Keratinocyte (primary cell): ENCODE measurements around the gene NLRP11. TPM values are rescaled to one million over a fixed set of nuclear protein-coding genes. Genes with fewer than 3 reads are reported as not detected.

Source experiments
- DNase-seq: peaks from one replicate; pipeline ENCODE4 v3.0.0-alpha.2; 2011; ENCODE audit warnings: low read depth, missing footprints, low spot score
- FAIRE-seq: peaks from 2 replicates; lab custom pipeline; 2011; peaks lifted over from hg19 to GRCh38; lab: Jason Lieb, UNC
- H2AFZ ChIP-seq: 2 replicates; pipeline ENCODE4 v1.6.0; 2012; ENCODE audit warnings: low read length, control low read depth, inconsistent platforms; ENCODE audit not compliant: control insufficient read depth
- H3K27ac ChIP-seq: 2 replicates; pipeline ENCODE4 v1.5.1; 2011; ENCODE audit warnings: low read length; ENCODE audit not compliant: control insufficient read depth, insufficient read depth
- H3K27me3 ChIP-seq: 3 replicates; pipeline ENCODE4 v1.6.0; 2011; ENCODE audit warnings: low read length; ENCODE audit not compliant: control insufficient read depth, insufficient read depth; ENCODE audit errors: extremely low read depth
- H3K36me3 ChIP-seq, 2 experiments: 2 replicates in 1 of 2; 3 replicates in 1 of 2; pipeline ENCODE4 v1.5.1; 2011; ENCODE audit warnings: low read length in 2 of 2, mild to moderate bottlenecking in 1 of 2; ENCODE audit not compliant: control insufficient read depth in 2 of 2, insufficient read depth in 2 of 2; ENCODE audit errors: extremely low read depth in 1 of 2
- H3K4me1 ChIP-seq: 3 replicates; pipeline ENCODE4 v1.5.1; 2011; ENCODE audit warnings: low read length; ENCODE audit not compliant: control insufficient read depth, insufficient read depth; ENCODE audit errors: extremely low read depth
- H3K4me2 ChIP-seq: 3 replicates; pipeline ENCODE4 v1.6.0; 2011; ENCODE audit warnings: low read depth, low read length; ENCODE audit not compliant: control insufficient read depth, insufficient read depth; ENCODE audit errors: extremely low read depth
- H3K4me3 ChIP-seq, 3 experiments: fragments of 200-600 bp in 1 of 3; sonication (generic) in 1 of 3; 2 replicates in 2 of 3; 3 replicates in 1 of 3; pipeline ENCODE4 v1.5.1; 2011 to 2016; ENCODE audit warnings: low read length in 3 of 3, mild to moderate bottlenecking in 3 of 3, control low read depth in 2 of 3, inconsistent platforms in 1 of 3, low read depth in 1 of 3, mixed read lengths in 1 of 3, mixed run types in 1 of 3, moderate library complexity in 1 of 3; ENCODE audit not compliant: control insufficient read depth in 2 of 3, insufficient read depth in 2 of 3; ENCODE audit errors: extremely low read depth in 1 of 3
- H3K79me2 ChIP-seq: 2 replicates; pipeline ENCODE4 v1.6.0; 2012; ENCODE audit warnings: low read length; ENCODE audit not compliant: control insufficient read depth, insufficient read depth
- H3K9ac ChIP-seq: 3 replicates; pipeline ENCODE4 v1.6.0; 2011; ENCODE audit warnings: low read length; ENCODE audit not compliant: control insufficient read depth, insufficient read depth; ENCODE audit errors: extremely low read depth
- H3K9me1 ChIP-seq: 3 replicates; pipeline ENCODE4 v1.6.0; 2011; ENCODE audit warnings: low read length; ENCODE audit not compliant: control insufficient read depth, insufficient read depth; ENCODE audit errors: extremely low read depth
- H3K9me3 ChIP-seq: 2 replicates; pipeline ENCODE4 v1.5.1; 2012; ENCODE audit warnings: low read depth, low read length; ENCODE audit not compliant: control insufficient read depth
- H4K20me1 ChIP-seq: 3 replicates; pipeline ENCODE4 v1.6.0; 2011; ENCODE audit warnings: low read length; ENCODE audit not compliant: control insufficient read depth, insufficient read depth; ENCODE audit errors: extremely low read depth
- EZH2 ChIP-seq: IDR thresholded peaks from one replicate; pipeline ENCODE4 v1.6.1; 2012; ENCODE audit warnings: inconsistent platforms, mild to moderate bottlenecking, low read length, moderate library complexity
- dilution Hi-C: fragments of 300-500 bp; cut with MboI; formaldehyde crosslinking; loops from one replicate; pipeline ENCODE4 v1.7.0; 2020; ENCODE audit warnings: low sequenced_read_pairs; ENCODE audit not compliant: extremely low pct_ligation_motif_present
- polyA plus RNA-seq, 5 experiments: library from polyadenylated mRNA; depleted of rRNA in 3 of 5; stranded (reverse) in 3 of 5; stranded (forward) in 1 of 5; unstranded in 1 of 5; fragments of >200 nt; gene quantifications; 1 replicate in 1 of 5; 2 replicates in 3 of 5; 3 replicates in 1 of 5; pipeline versions ENCODE4 v1.2.1 to v1.2.3, GENCODE V29; 2011 to 2012; ENCODE audit warnings: missing spikeins in 2 of 5, low read depth in 1 of 5, low replicate concordance in 1 of 5
- TF ChIP-seq, protein P1 (sequence below), 3 experiments: IDR thresholded peaks in 1 of 3; conservative IDR thresholded peaks in 1 of 3; optimal IDR thresholded peaks in 1 of 3; 2 replicates in 2 of 3; 3 replicates in 1 of 3; pipeline versions ENCODE3 to v1.5.1; 2011; ENCODE audit warnings: low read length in 3 of 3, mild to moderate bottlenecking in 3 of 3, moderate library complexity in 2 of 3, control low read depth in 1 of 3, inconsistent platforms in 1 of 3; ENCODE audit not compliant: insufficient read depth in 2 of 3; ENCODE audit errors: extremely low read depth in 1 of 3

The NLRP11 gene
- polyA plus RNA-seq, 1 donor (not counting 4 experiments of a cell fraction or from before 2014, with no cell fraction given) = not detected

DNA sequence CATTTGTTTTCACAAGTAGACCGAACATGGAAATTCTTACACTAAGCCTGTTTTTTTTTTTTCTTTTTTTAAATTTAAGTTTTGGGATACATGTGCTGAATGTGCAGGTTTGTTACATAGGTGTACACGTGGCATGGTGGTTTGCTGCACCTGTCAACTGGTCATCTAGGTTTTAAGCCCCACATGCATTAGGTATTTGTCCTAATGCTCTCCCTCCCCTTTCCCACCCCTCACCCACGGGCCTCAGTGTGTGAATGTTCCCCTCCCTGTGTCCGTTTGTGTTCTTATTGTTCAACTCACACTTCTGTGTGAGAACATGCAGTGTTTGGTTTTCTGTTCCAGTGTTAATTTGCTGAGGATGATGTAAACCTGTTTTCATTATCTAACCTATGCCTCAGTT, 7.1 kb upstream of the NLRP11 start:
- Histone ChIP-seq H3K79me2 (no peaks in the 10 kb centered on the region), H3K4me2 (no peak overlapping the region), H3K36me3 (no peaks in the 10 kb centered on the region), H3K27ac (no peak overlapping the region), H3K9me3 (no peaks in the 10 kb centered on the region), H2AFZ (no peak overlapping the region), H4K20me1 (no peaks in the 10 kb centered on the region), H3K9ac (no peak overlapping the region), H3K27me3 (no peaks in the 10 kb centered on the region), H3K4me3 (no peak overlapping the region), H3K9me1 (no peaks in the 10 kb centered on the region), H3K4me1 (no peaks in the 10 kb centered on the region)
- dilution Hi-C loops = no loop called here
- no peak for FAIRE-seq
- no peak for TF ChIP-seq EZH2
- TF ChIP-seq, protein P1, sequence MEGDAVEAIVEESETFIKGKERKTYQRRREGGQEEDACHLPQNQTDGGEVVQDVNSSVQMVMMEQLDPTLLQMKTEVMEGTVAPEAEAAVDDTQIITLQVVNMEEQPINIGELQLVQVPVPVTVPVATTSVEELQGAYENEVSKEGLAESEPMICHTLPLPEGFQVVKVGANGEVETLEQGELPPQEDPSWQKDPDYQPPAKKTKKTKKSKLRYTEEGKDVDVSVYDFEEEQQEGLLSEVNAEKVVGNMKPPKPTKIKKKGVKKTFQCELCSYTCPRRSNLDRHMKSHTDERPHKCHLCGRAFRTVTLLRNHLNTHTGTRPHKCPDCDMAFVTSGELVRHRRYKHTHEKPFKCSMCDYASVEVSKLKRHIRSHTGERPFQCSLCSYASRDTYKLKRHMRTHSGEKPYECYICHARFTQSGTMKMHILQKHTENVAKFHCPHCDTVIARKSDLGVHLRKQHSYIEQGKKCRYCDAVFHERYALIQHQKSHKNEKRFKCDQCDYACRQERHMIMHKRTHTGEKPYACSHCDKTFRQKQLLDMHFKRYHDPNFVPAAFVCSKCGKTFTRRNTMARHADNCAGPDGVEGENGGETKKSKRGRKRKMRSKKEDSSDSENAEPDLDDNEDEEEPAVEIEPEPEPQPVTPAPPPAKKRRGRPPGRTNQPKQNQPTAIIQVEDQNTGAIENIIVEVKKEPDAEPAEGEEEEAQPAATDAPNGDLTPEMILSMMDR (optimal IDR thresholded peaks at IDR 0.05 in 1 of 3, IDR thresholded peaks at IDR 0.05 in 1 of 3, conservative IDR thresholded peaks at IDR 0.05 in 1 of 3; ENCODE audit: extremely low read depth in 1 of 3, insufficient read depth in 2 of 3, low read length in 3 of 3) = no peak
- DNase-seq = no peak

DNA sequence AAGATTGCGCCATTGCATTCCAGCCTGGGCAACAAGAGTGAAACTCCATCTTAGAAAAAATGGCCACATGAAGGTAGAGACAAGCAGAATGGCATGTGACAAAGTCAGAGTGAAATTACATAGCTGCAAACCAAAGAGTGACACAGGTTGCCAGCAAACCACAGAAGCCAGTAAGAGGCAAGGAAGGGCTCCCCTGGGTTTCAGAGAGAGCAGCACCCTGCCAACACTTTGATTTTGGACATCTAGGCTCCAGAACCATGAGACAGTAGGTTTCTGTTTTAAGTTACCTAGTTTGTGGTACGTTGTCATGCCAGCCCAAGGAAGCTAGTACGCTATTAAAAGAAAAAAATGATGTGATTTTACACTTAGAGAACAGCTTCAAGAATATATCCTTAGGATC, 6.5 kb upstream of the NLRP11 start:
- Histone ChIP-seq H3K27ac (no peak overlapping the region), H3K27me3 (no peaks in the 10 kb centered on the region), H3K4me2 (no peak overlapping the region), H3K79me2 (no peaks in the 10 kb centered on the region), H4K20me1 (no peaks in the 10 kb centered on the region), H3K9me3 (no peaks in the 10 kb centered on the region), H3K4me1 (no peaks in the 10 kb centered on the region), H3K36me3 (no peaks in the 10 kb centered on the region), H2AFZ (no peak overlapping the region), H3K9me1 (no peaks in the 10 kb centered on the region), H3K4me3 (no peak overlapping the region), H3K9ac (no peak overlapping the region)
- DNase-seq (no peak), FAIRE-seq (no peak)
- TF ChIP-seq, protein P1 (optimal IDR thresholded peaks at IDR 0.05 in 1 of 3, IDR thresholded peaks at IDR 0.05 in 1 of 3, conservative IDR thresholded peaks at IDR 0.05 in 1 of 3; ENCODE audit: extremely low read depth in 1 of 3, insufficient read depth in 2 of 3, low read length in 3 of 3) = no peak
- no peak for TF ChIP-seq EZH2
- dilution Hi-C loops = no loop called here
